IMR-90 (cell line): Measurements from ENCODE around the gene BRF1. TPM values are rescaled to one million over a fixed set of nuclear protein-coding genes. Genes with fewer than 3 reads are reported as not detected.

Experiments
- ATAC-seq: fragments of 200-7000 bp; cut with Tn5 transposase; 2 replicates; pipeline ENCODE4 v1.9.1; 2020; ENCODE audit warnings: low read depth, mild to moderate bottlenecking, moderate library complexity
- Bru-seq: library from RNA; stranded (reverse); fragments of 400-500 nt; gene quantifications from one replicate; lab custom pipeline; 2021; lab: Mats Ljungman, UMichigan
- BruChase-seq, 2 experiments: library from RNA; stranded (reverse); fragments of 400-500 nt; gene quantifications; one replicate each; lab custom pipeline; 2021; lab: Mats Ljungman, UMichigan
- BruUV-seq: library from RNA; stranded (reverse); fragments of 400-500 nt; replicated peaks from 2 replicates; lab custom pipeline; 2021; lab: Mats Ljungman, UMichigan
- CTCF ChIA-PET: fragments of 300-600 bp; formaldehyde crosslinking; extraction: SDS; loops from one replicate; lab custom pipeline; 2021; ENCODE audit warnings: antibody characterized with exemption; lab: Yijun Ruan, JAX
- POLR2A ChIA-PET: fragments of 300-600 bp; sonication (Branson Sonifier 250); formaldehyde crosslinking; loops from one replicate; lab custom pipeline; 2022; ENCODE audit warnings: antibody characterized with exemption; ENCODE audit not compliant: unreplicated experiment; lab: Charles Lee
- DNase-seq: peaks from one replicate; pipeline ENCODE4 v3.0.0; 2013
- H2AFZ ChIP-seq: replicated peaks from 2 replicates; pipeline ENCODE3; 2013; ENCODE audit warnings: low read length, mild to moderate bottlenecking; ENCODE audit not compliant: poor library complexity
- H2AK5ac ChIP-seq: 2 replicates; pipeline ENCODE4 v1.6.1; 2013; ENCODE audit warnings: low read depth, low read length, inconsistent platforms
- H2AK9ac ChIP-seq: replicated peaks from 2 replicates; pipeline ENCODE3; 2013; ENCODE audit warnings: mild to moderate bottlenecking, low read depth, low read length, moderate library complexity; ENCODE audit not compliant: poor library complexity
- H2BK120ac ChIP-seq: 2 replicates; pipeline ENCODE4 v1.6.1; 2013; ENCODE audit warnings: low read depth, low read length, inconsistent platforms
- H2BK15ac ChIP-seq: 3 replicates; pipeline ENCODE4 v1.6.1; 2013; ENCODE audit warnings: low read depth, low read length, inconsistent platforms
- H2BK20ac ChIP-seq: 2 replicates; pipeline ENCODE4 v1.6.1; 2013; ENCODE audit warnings: low read depth, mild to moderate bottlenecking, inconsistent platforms, low read length, moderate library complexity
- H2BK5ac ChIP-seq: 2 replicates; pipeline ENCODE4 v1.6.1; 2013; ENCODE audit warnings: mild to moderate bottlenecking, low read depth, low read length, inconsistent platforms; ENCODE audit not compliant: poor library complexity, severe bottlenecking
- H3K14ac ChIP-seq: replicated peaks from 2 replicates; pipeline ENCODE4 v1.6.1; 2013; ENCODE audit warnings: low read depth, low read length, inconsistent platforms
- H3K18ac ChIP-seq: 2 replicates; pipeline ENCODE4 v1.6.1; 2013; ENCODE audit warnings: low read depth, low read length, control low read depth
- H3K23ac ChIP-seq: 2 replicates; pipeline ENCODE4 v1.6.1; 2013; ENCODE audit warnings: low read depth, low read length, inconsistent platforms
- H3K27ac ChIP-seq: 2 replicates; pipeline ENCODE4 v1.5.1; 2013; ENCODE audit warnings: mild to moderate bottlenecking, control low read depth, low read length; ENCODE audit not compliant: insufficient read depth
- H3K27me3 ChIP-seq: 2 replicates; pipeline ENCODE4 v1.6.1; 2013; ENCODE audit warnings: low read length; ENCODE audit not compliant: control insufficient read depth, insufficient read depth
- H3K36me3 ChIP-seq: 2 replicates; pipeline ENCODE4 v1.6.1; 2013; ENCODE audit warnings: low read length, mixed read lengths; ENCODE audit not compliant: control insufficient read depth, insufficient read depth
- H3K4ac ChIP-seq: 2 replicates; pipeline ENCODE4 v1.6.1; 2013; ENCODE audit warnings: low read depth, low read length, inconsistent platforms
- H3K4me1 ChIP-seq: 2 replicates; pipeline ENCODE4 v1.6.1; 2013; ENCODE audit warnings: low read length, mixed read lengths; ENCODE audit not compliant: control insufficient read depth, insufficient read depth
- H3K4me2 ChIP-seq: 2 replicates; pipeline ENCODE4 v1.6.1; 2013; ENCODE audit warnings: low read depth, mild to moderate bottlenecking, control low read depth, low read length, moderate library complexity
- H3K4me3 ChIP-seq: 2 replicates; pipeline ENCODE4 v1.5.1; 2013; ENCODE audit warnings: low read depth, mild to moderate bottlenecking, control low read depth, low read length, moderate library complexity; ENCODE audit not compliant: insufficient read depth
- H3K56ac ChIP-seq: 2 replicates; pipeline ENCODE4 v1.6.1; 2013; ENCODE audit warnings: low read length, inconsistent platforms; ENCODE audit not compliant: insufficient read depth; ENCODE audit errors: extremely low read depth
- H3K79me1 ChIP-seq, 2 experiments: 2 replicates each; pipeline ENCODE4 v1.6.1; 2013; ENCODE audit warnings: low read length in 2 of 2, inconsistent platforms in 1 of 2, low read depth in 1 of 2
- H3K9ac ChIP-seq: 2 replicates; pipeline ENCODE4 v1.6.1; 2013; ENCODE audit warnings: low read depth, low read length, control low read depth
- H3K9me1 ChIP-seq: 2 replicates; pipeline ENCODE4 v1.6.1; 2013; ENCODE audit warnings: low read length, inconsistent platforms; ENCODE audit not compliant: insufficient read depth
- H3K9me3 ChIP-seq: 2 replicates; pipeline ENCODE4 v1.6.1; 2013; ENCODE audit warnings: low read length; ENCODE audit not compliant: control insufficient read depth, insufficient read depth
- H4K20me1 ChIP-seq: 2 replicates; pipeline ENCODE4 v1.6.1; 2013; ENCODE audit warnings: low read length, inconsistent platforms; ENCODE audit not compliant: insufficient read depth
- H4K5ac ChIP-seq: 2 replicates; pipeline ENCODE4 v1.6.1; 2013; ENCODE audit warnings: mild to moderate bottlenecking, low read depth, low read length, control low read depth
- H4K8ac ChIP-seq, 2 experiments: 2 replicates each; pipeline ENCODE4 v1.6.1; 2013; ENCODE audit warnings: low read depth in 2 of 2, low read length in 2 of 2, control low read depth in 1 of 2, inconsistent platforms in 1 of 2
- H4K91ac ChIP-seq: 2 replicates; pipeline ENCODE4 v1.6.1; 2013; ENCODE audit warnings: low read depth, low read length, inconsistent platforms; ENCODE audit not compliant: insufficient read depth
- BHLHE40 ChIP-seq: fragments of 150-350 bp; IDR thresholded peaks from 2 replicates; pipeline ENCODE4 v1.6.1; 2016; ENCODE audit warnings: mild to moderate bottlenecking, low read depth, low read length
- CEBPB ChIP-seq: IDR thresholded peaks from 2 replicates; pipeline ENCODE4 v1.6.1; 2012; ENCODE audit warnings: low read depth, low read length, improper control_type of control experiment
- MAFK ChIP-seq: IDR thresholded peaks from 2 replicates; pipeline ENCODE4 v1.6.1; 2012; ENCODE audit warnings: low read depth, low read length, improper control_type of control experiment
- NFE2L2 ChIP-seq: fragments of 150-350 bp; IDR thresholded peaks from 2 replicates; pipeline ENCODE4 v1.6.1; 2016; ENCODE audit warnings: low read depth, mild to moderate bottlenecking, low read length
- WGBS, 2 experiments: methylation state at CpG; one replicate each; pipeline versions ENCODE4 v1.1.5 to v1.1.7; 2013; ENCODE audit warnings: missing lambda C conversion rate in 2 of 2; ENCODE audit not compliant: insufficient read length in 1 of 2; ENCODE audit errors: extremely low coverage in 2 of 2; 5-methylcytosine and 5-hydroxymethylcytosine counted together
- dilution Hi-C: fragments of 300-500 bp; cut with HindIII; formaldehyde crosslinking; loops from one replicate; pipeline ENCODE4 v1.14.3; 2018; ENCODE audit warnings: low sequenced_read_pairs; ENCODE audit not compliant: unreplicated experiment
- in situ Hi-C: fragments of 300-500 bp; cut with MboI; formaldehyde crosslinking; loops from 3 replicates; pipeline ENCODE4 v1.14.3; 2019; ENCODE audit warnings: low sequenced_read_pairs, inconsistent platforms, mixed read lengths
- intact Hi-C: fragments of 100-400 bp; cut with micrococcal nuclease; formaldehyde crosslinking; loops from 2 replicates; pipeline ENCODE4 v1.10.0; 2022
- long read RNA-seq: library from polyadenylated mRNA; unstranded; transcript quantifications from one replicate; pipeline ENCODE4 v2.0.0, GENCODE V29; 2021; ENCODE audit not compliant: unreplicated experiment
- polyA plus RNA-seq, 3 experiments: library from polyadenylated mRNA; depleted of rRNA; stranded (reverse); fragments of >200 nt; gene quantifications; 2 replicates each; pipeline ENCODE4 v1.2.3, GENCODE V29; 2012; ENCODE audit warnings: low replicate concordance in 1 of 3
- total RNA-seq: library from RNA; depleted of rRNA; stranded (reverse); fragments of >200 nt; gene quantifications from 2 replicates; pipeline ENCODE4 v1.2.3, GENCODE V29; 2012; rRNA removed

Gene BRF1
- total RNA-seq (12.4 and 13.3 TPM in 2 replicates), polyA plus RNA-seq (2012; rRNA removed) (16.4 and 16.7 TPM in 2 replicates), Bru-seq, nascent RNA (percentile 61 among the genes with signal in this experiment), BruChase-seq, experiment 1, labeled RNA remaining after a 6-hour chase (percentile 69 among the genes with signal in this experiment), BruChase-seq, experiment 2, labeled RNA remaining after a 2-hour chase (percentile 68 among the genes with signal in this experiment)
- 13.5 and 19.0 TPM in 2 replicates for polyA plus RNA-seq (2012; cell fraction: cytosol; rRNA removed)
- polyA plus RNA-seq (2012; cell fraction: nucleus; rRNA removed; ENCODE audit: low replicate concordance) = 44.2 and 86.6 TPM in 2 replicates
- long read RNA-seq, partial matches to known transcripts = 14 of 25 reads
- long read RNA-seq, other reads (novel, unspliced or antisense) = 8 of 25 reads

- DNase-seq (peak; percentile 86), ATAC-seq (peak; percentile 95)
- H3K18ac ChIP-seq = peak within 1 kb of the TSS; percentile 91
- no peaks in the 10 kb centered on the region for H3K36me3 ChIP-seq
- peak within 1 kb of the TSS; percentile 90 for H3K4me2 ChIP-seq
- peak within 1 kb of the TSS; percentile 100 for H3K14ac ChIP-seq
- H3K4me3 ChIP-seq = peak within 1 kb of the TSS; percentile 96
- intact Hi-C loops (no loop called here), in situ Hi-C loops (no loop called here), dilution Hi-C loops (no loop called here)
- H3K9me3 ChIP-seq = no peaks in the 10 kb centered on the region
- ChIA-PET POLR2A (interaction anchor here (1.1 to 1.5 kb wide), 2 partner anchors 8 to 14 kb away, joined by 5 to 7 read pairs; partner anchors contain the start of gene PACS2), CTCF (no interaction called here)
- peak within 1 kb of the TSS; percentile 100 for H3K4ac ChIP-seq
- peak within 1 kb of the TSS; percentile 96 for H2BK5ac ChIP-seq
- WGBS, 2 experiments = 1% methylated on average over 45 of the region's 90 CpGs; no CpG with 5 or more reads in 1 of the 2 experiments
- peaks cover 8% of the 10 kb centered on the region; the same call in 1 of the 2 replicates for H3K9me1 ChIP-seq
- H2BK20ac ChIP-seq = 0 out of 2 replicates have a peak within 1 kb of the TSS, but pooled peaks have one; percentile 60
- H3K27me3 ChIP-seq = no peaks in the 10 kb centered on the region
- H4K8ac ChIP-seq = peak within 1 kb of the TSS; percentile 98 to 99
- peak within 1 kb of the TSS; percentile 96 for H2BK120ac ChIP-seq
- no peak for TF ChIP-seq NFE2L2
- TF ChIP-seq CEBPB = no peak
- no peak for TF ChIP-seq MAFK
- no peak for TF ChIP-seq BHLHE40
- H3K27ac ChIP-seq = peak within 1 kb of the TSS; percentile 99
- H3K56ac ChIP-seq = peak within 1 kb of the TSS; percentile 60
- H4K5ac ChIP-seq = peak within 1 kb of the TSS; percentile 96
- BruUV-seq = no TSS peak
- peak within 1 kb of the TSS; percentile 97 for H4K91ac ChIP-seq
- H2AFZ ChIP-seq = peak within 1 kb of the TSS; percentile 100
- H4K20me1 ChIP-seq = peaks cover 7% of the 10 kb centered on the region
- peak within 1 kb of the TSS; percentile 96 for H2AK5ac ChIP-seq
- peak within 1 kb of the TSS; percentile 99 for H2AK9ac ChIP-seq
- peak within 1 kb of the TSS; percentile 93; the same call in 1 of the 2 replicates for H3K23ac ChIP-seq
- H3K79me1 ChIP-seq = peaks cover 9 to 31% of the 10 kb centered on the region in 2 experiments
- peaks cover 7% of the 10 kb centered on the region for H3K4me1 ChIP-seq
- peak within 1 kb of the TSS; percentile 99; the same call in 2 of the 3 replicates for H2BK15ac ChIP-seq
- H3K9ac ChIP-seq = peak within 1 kb of the TSS; percentile 95
Observed at GRCh38 chr14:105300542-105301102, at the start of gene BRF1. Gene BRF1 (minus strand): TSS chr14:105301001. CDS start chr14:105300629, 372 bp downstream.
